Testis (tissue), 2 donors: ENCODE results near the gene MYOM1.

ENCODE experiments used
- POLR2A ChIP-seq: fragments of 450-650 bp; IDR thresholded peaks from one replicate; pipeline ENCODE4 v1.6.1; 2017; ENCODE audit warnings: antibody characterized with exemption, mild to moderate bottlenecking, moderate library complexity
- TF ChIP-seq, protein P1 (sequence below), 3 experiments: fragments of 450-650 bp in 2 of 3; fragments of 200-600 bp in 1 of 3; sonication (generic) in 1 of 3; IDR thresholded peaks; one replicate each; pipeline ENCODE4 v1.5.1; 2016 to 2019; ENCODE audit warnings: antibody characterized with exemption in 3 of 3, mild to moderate bottlenecking in 2 of 3, moderate library complexity in 1 of 3

DNA sequence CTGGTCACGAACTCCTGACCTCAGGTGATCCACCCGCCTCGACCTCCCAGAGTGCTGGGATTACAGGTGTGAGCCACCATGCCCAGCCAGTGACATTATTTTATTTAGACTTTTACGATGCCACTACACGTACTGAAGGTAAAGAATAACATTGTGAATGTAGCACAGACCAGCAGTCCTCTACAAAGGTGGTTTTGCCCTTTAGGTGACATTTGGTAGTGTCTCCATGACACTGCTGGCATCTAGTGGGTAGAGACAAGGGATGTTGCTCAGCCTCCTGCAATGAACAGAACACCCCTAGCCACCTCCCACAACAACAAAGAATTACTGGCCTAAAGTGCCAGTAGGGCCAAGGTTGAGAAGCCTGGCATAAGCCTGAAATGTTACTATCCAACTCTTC is 69.5 kb downstream of the MYOM1 start:
- TF ChIP-seq, protein P1, sequence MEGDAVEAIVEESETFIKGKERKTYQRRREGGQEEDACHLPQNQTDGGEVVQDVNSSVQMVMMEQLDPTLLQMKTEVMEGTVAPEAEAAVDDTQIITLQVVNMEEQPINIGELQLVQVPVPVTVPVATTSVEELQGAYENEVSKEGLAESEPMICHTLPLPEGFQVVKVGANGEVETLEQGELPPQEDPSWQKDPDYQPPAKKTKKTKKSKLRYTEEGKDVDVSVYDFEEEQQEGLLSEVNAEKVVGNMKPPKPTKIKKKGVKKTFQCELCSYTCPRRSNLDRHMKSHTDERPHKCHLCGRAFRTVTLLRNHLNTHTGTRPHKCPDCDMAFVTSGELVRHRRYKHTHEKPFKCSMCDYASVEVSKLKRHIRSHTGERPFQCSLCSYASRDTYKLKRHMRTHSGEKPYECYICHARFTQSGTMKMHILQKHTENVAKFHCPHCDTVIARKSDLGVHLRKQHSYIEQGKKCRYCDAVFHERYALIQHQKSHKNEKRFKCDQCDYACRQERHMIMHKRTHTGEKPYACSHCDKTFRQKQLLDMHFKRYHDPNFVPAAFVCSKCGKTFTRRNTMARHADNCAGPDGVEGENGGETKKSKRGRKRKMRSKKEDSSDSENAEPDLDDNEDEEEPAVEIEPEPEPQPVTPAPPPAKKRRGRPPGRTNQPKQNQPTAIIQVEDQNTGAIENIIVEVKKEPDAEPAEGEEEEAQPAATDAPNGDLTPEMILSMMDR (IDR thresholded peaks at IDR 0.05): no peak
- TF ChIP-seq POLR2A: no peak
